ENCODE results near the gene IFNL2. TPM values are rescaled to one million over a fixed set of nuclear protein-coding genes. Genes with fewer than 3 reads are reported as not detected.
"Not testable (repeated sequence)": the region's sequence is repeated elsewhere in the genome, so short reads cannot be mapped to it uniquely, and the experiment has no call there.

IFNL2 gene
- polyA plus RNA-seq (2012; ENCODE audit: insufficient read depth, insufficient read length, low read depth), result not detected

DNA sequence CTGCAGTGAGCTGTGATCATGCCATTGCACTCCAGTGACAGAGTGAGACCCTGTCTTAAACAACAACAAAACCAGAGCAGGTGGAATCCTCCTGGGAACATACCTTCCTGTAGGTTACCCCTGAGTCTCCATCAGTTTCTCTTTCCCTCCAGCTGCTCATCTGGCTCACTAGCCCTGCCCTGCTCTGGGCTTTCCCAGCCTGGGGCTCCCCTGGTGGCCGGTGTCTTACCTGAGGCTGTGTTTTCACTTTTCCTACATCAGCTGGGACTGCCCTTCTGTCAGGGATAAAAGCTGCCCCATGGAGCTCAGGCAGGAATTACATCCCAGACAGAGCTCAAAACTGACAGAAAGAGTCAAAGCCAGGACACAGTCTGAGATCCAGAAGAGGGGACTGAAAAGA, at the start of gene IFNL2:
IFNL2 (plus strand) TSS at position 312 of the 400 bp plus-strand sequence. CDS start 173 bp downstream, outside the sequence.
- H3K4me1 ChIP-seq; H3K36me3 ChIP-seq; DNase-seq; H3K27me3 ChIP-seq; H3K4me3 ChIP-seq (ENCODE audit: low read depth, low read length); H3K9me3 ChIP-seq: not testable (repeated sequence)

GRCh38 chr19:39219108-39219507, 49.1 kb upstream of the IFNL2 start:
- not testable (repeated sequence) for DNase-seq; H3K9me3 ChIP-seq; H3K4me3 ChIP-seq (ENCODE audit: low read depth, low read length); H3K27me3 ChIP-seq; H3K36me3 ChIP-seq; H3K4me1 ChIP-seq

DNA sequence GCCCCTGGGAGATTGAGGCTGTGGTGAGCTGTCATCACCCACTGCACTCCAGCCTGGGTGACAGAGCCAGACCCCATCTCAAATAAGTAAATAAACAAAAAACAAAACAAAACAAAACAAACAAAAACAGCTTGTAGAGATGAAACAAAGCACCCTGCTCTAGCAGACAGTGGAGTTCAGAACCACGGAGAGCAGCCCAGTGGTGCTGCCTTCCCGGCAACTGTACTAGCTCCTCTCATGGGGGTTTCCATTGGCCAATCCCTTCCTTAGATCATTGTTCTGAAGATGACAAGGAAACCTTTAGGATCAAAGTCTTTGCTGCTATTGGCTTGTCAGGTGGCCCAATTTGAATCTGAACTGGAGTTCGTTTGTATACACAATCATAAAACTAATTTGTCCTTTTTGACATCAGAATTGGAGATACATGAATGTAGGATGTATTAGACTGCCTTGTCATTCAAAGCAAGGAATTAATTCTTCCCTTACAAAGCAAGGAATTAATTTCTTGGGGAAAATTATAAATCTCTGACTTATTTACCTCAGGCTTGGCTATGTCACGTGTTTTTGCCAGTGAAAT, 44.4 kb upstream of the IFNL2 start:
- Histone ChIP-seq H3K9me3 (no peaks in the 10 kb centered on the region), H3K4me1 (no peaks in the 10 kb centered on the region), H3K27me3 (peaks cover 21% of the 10 kb centered on the region), H3K4me3 (ENCODE audit: low read depth, low read length) (no peak overlapping the region), H3K36me3 (no peaks in the 10 kb centered on the region)
- no peak for TF ChIP-seq CTCF (IDR thresholded peaks at IDR 0.05; ENCODE audit: low read depth, low read length)
- no peak for DNase-seq

DNA sequence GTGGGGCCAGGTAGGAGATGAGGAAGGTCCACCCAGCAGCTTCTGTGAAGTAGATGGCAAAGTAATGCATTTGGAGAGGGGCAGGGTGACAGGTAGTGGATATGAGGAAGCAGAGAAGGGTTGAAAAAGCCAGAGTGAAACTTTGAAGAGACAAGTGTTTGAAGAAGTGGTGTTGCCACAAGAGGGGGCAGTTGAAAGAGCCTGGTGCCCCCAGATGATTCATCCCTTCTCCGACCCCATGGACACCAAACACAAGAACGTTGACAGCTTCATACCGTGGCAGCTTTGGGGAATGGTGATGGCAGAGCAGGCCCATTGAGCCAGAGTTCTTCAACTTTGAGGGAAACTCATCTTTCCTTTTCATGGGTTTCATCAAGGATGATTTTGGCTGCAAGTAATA, 43.3 kb upstream of the IFNL2 start:
- H3K36me3 ChIP-seq, result no peaks in the 10 kb centered on the region
- H3K4me1 ChIP-seq, result no peaks in the 10 kb centered on the region
- DNase-seq, result no peak
- no peaks in the 10 kb centered on the region for H3K9me3 ChIP-seq
- peaks cover 21% of the 10 kb centered on the region for H3K27me3 ChIP-seq
- peak; percentile 28; the same call in 1 of the 2 replicates for TF ChIP-seq CTCF (IDR thresholded peaks at IDR 0.05; ENCODE audit: low read depth, low read length)
- H3K4me3 ChIP-seq (ENCODE audit: low read depth, low read length), result no peak overlapping the region

- H3K27me3 ChIP-seq, result peaks cover 14% of the 10 kb centered on the region
- no peaks in the 10 kb centered on the region for H3K36me3 ChIP-seq
- no peaks in the 10 kb centered on the region for H3K9me3 ChIP-seq
- no peaks in the 10 kb centered on the region for H3K4me1 ChIP-seq
- no peak for DNase-seq
- H3K4me3 ChIP-seq (ENCODE audit: low read depth, low read length), result no peak overlapping the region
- TF ChIP-seq CTCF (IDR thresholded peaks at IDR 0.05; ENCODE audit: low read depth, low read length), result no peak
Measured at GRCh38 chr19:39230096-39230764, 38.0 kb upstream of the IFNL2 start.

- H3K36me3 ChIP-seq, result no peaks in the 10 kb centered on the region
- DNase-seq, result no peak
- 0 out of 2 replicates have a peak, but pooled peaks cover 3% of the 10 kb centered on the region for H3K27me3 ChIP-seq
- no peaks in the 10 kb centered on the region for H3K9me3 ChIP-seq
- H3K4me1 ChIP-seq, result no peaks in the 10 kb centered on the region
- no peak overlapping the region for H3K4me3 ChIP-seq (ENCODE audit: low read depth, low read length)
- no peak for TF ChIP-seq CTCF (IDR thresholded peaks at IDR 0.05; ENCODE audit: low read depth, low read length)
Measured at GRCh38 chr19:39232708-39233107, 35.5 kb upstream of the IFNL2 start.

- no peaks in the 10 kb centered on the region for H3K36me3 ChIP-seq
- no peak overlapping the region for H3K4me3 ChIP-seq (ENCODE audit: low read depth, low read length)
- H3K27me3 ChIP-seq, result no peaks in the 10 kb centered on the region
- no peak for TF ChIP-seq CTCF (IDR thresholded peaks at IDR 0.05; ENCODE audit: low read depth, low read length)
- no peak for DNase-seq
- no peaks in the 10 kb centered on the region for H3K9me3 ChIP-seq
- no peaks in the 10 kb centered on the region for H3K4me1 ChIP-seq
Measured at GRCh38 chr19:39236527-39236926, 31.7 kb upstream of the IFNL2 start.

All from BE2C (cell line).